Smooth muscle cell (in vitro differentiated cells): ENCODE results near the gene CHIT1. TPM values are rescaled to one million over a fixed set of nuclear protein-coding genes. Genes with fewer than 3 reads are reported as not detected.

ENCODE experiments used
- DNase-seq: peaks from one replicate; lab custom pipeline; 2025; ENCODE audit not compliant: unreplicated experiment; lab: John Stamatoyannopoulos, UW
- H2AFZ ChIP-seq: fragments of 200-600 bp; sonication (generic); 2 replicates; pipeline ENCODE4 v1.6.0; 2016; ENCODE audit warnings: antibody characterized with exemption, low read depth, mild to moderate bottlenecking
- H3F3A ChIP-seq: fragments of 200-600 bp; sonication (generic); 2 replicates; pipeline ENCODE4 v1.6.0; 2017; ENCODE audit warnings: antibody characterized with exemption, low read depth
- H3K27ac ChIP-seq: fragments of 200-600 bp; sonication (generic); 2 replicates; pipeline ENCODE4 v1.5.1; 2016; ENCODE audit warnings: low read depth, mild to moderate bottlenecking
- H3K27me3 ChIP-seq: fragments of 200-600 bp; sonication (generic); 2 replicates; pipeline ENCODE4 v1.6.1; 2016; ENCODE audit warnings: low read depth, mild to moderate bottlenecking
- H3K36me3 ChIP-seq: fragments of 200-600 bp; sonication (generic); 2 replicates; pipeline ENCODE4 v1.5.1; 2016; ENCODE audit warnings: low read depth
- H3K4me1 ChIP-seq: fragments of 200-600 bp; sonication (generic); 2 replicates; pipeline ENCODE4 v1.5.1; 2016; ENCODE audit warnings: low read depth
- H3K4me2 ChIP-seq: fragments of 200-600 bp; sonication (generic); 2 replicates; pipeline ENCODE4 v1.6.0; 2016; ENCODE audit warnings: mild to moderate bottlenecking
- H3K4me3 ChIP-seq: fragments of 200-600 bp; sonication (generic); 2 replicates; pipeline ENCODE4 v1.5.1; 2016; ENCODE audit warnings: mild to moderate bottlenecking
- H3K79me2 ChIP-seq: fragments of 200-600 bp; sonication (generic); 2 replicates; pipeline ENCODE4 v1.6.0; 2016; ENCODE audit warnings: low read depth, mild to moderate bottlenecking
- H3K9ac ChIP-seq: fragments of 200-600 bp; sonication (generic); 2 replicates; pipeline ENCODE4 v1.6.0; 2016; ENCODE audit warnings: low read depth
- H3K9me3 ChIP-seq: fragments of 200-600 bp; sonication (generic); replicated peaks from 2 replicates; pipeline ENCODE4 v1.5.1; 2016; ENCODE audit warnings: low read depth
- H4K20me1 ChIP-seq: fragments of 200-600 bp; sonication (generic); 2 replicates; pipeline ENCODE4 v1.6.0; 2016; ENCODE audit warnings: low read depth
- CTCF ChIP-seq: fragments of 200-600 bp; sonication (generic); IDR thresholded peaks from 2 replicates; pipeline ENCODE4 v1.5.1; 2017; ENCODE audit warnings: borderline replicate concordance, mild to moderate bottlenecking, antibody characterized with exemption; ENCODE audit not compliant: insufficient read depth, poor library complexity, severe bottlenecking
- WGBS: methylation state at CpG from one replicate; pipeline ENCODE4 v1.1.7; 2016; ENCODE audit warnings: low lambda C conversion rate; 5-methylcytosine and 5-hydroxymethylcytosine counted together
- polyA plus RNA-seq: library from polyadenylated mRNA; unstranded; fragments of >200 nt; fragmentation: Nextera tagmentation; extraction: Ambion mirVana; gene quantifications from 2 replicates; pipeline ENCODE4 v1.2.1, GENCODE V29; 2016
- total RNA-seq: library from RNA; depleted of rRNA; stranded (reverse); fragments of >200 nt; gene quantifications from 2 replicates; pipeline ENCODE4 v1.2.3, GENCODE V29; 2014

CHIT1 gene
- total and polyA plus RNA-seq, 2 experiments from 2014 or later: not detected

GRCh38 chr1:203170625-203171330 is 58.7 kb downstream of the CHIT1 start:
- H4K20me1 ChIP-seq: no peaks in the 10 kb centered on the region
- TF ChIP-seq CTCF: no peak
- H3K36me3 ChIP-seq: no peaks in the 10 kb centered on the region
- H3K9ac ChIP-seq: no peak overlapping the region
- H3F3A ChIP-seq: no peaks in the 10 kb centered on the region
- no peak overlapping the region for H3K4me2 ChIP-seq
- no peaks in the 10 kb centered on the region for H3K27me3 ChIP-seq
- H3K9me3 ChIP-seq: no peaks in the 10 kb centered on the region
- no peak overlapping the region for H2AFZ ChIP-seq
- no peak overlapping the region for H3K27ac ChIP-seq
- no peaks in the 10 kb centered on the region for H3K79me2 ChIP-seq
- DNase-seq: no peak
- 91% methylated on average over 8 of the region's 8 CpGs for WGBS
- no peaks in the 10 kb centered on the region for H3K4me1 ChIP-seq
- H3K4me3 ChIP-seq: no peak overlapping the region

GRCh38 chr1:203169770-203170520 is 59.5 kb downstream of the CHIT1 start:
- TF ChIP-seq CTCF: no peak
- Histone ChIP-seq H3K36me3 (no peaks in the 10 kb centered on the region), H3K79me2 (no peaks in the 10 kb centered on the region), H4K20me1 (no peaks in the 10 kb centered on the region), H3K9me3 (no peaks in the 10 kb centered on the region), H3K4me2 (no peak overlapping the region), H3F3A (no peaks in the 10 kb centered on the region), H3K4me3 (no peak overlapping the region), H3K9ac (no peak overlapping the region), H3K27ac (no peak overlapping the region), H3K27me3 (no peaks in the 10 kb centered on the region), H2AFZ (no peak overlapping the region), H3K4me1 (no peaks in the 10 kb centered on the region)
- WGBS: 95% methylated on average over 21 of the region's 21 CpGs
- no peak for DNase-seq

- Histone ChIP-seq H3K27me3 (no peaks in the 10 kb centered on the region), H3K4me2 (no peak overlapping the region)
- 93% methylated on average over 9 of the region's 9 CpGs for WGBS
These were observed 60.5 kb downstream of the CHIT1 start for GRCh38 chr1:203168991-203169390.

More at GRCh38 chr1:203168991-203169390, 60.5 kb downstream of the CHIT1 start:
- Histone ChIP-seq H3K4me1 (no peaks in the 10 kb centered on the region), H3K79me2 (no peaks in the 10 kb centered on the region), H3K9ac (no peak overlapping the region), H3K4me3 (no peak overlapping the region), H3K36me3 (no peaks in the 10 kb centered on the region), H3K27ac (no peak overlapping the region), H3F3A (no peaks in the 10 kb centered on the region), H3K9me3 (no peaks in the 10 kb centered on the region), H4K20me1 (no peaks in the 10 kb centered on the region), H2AFZ (no peak overlapping the region)
- no peak for TF ChIP-seq CTCF
- DNase-seq: no peak
